NT2/D1 (cell line): ENCODE measurements around the gene SPAG5.

Source experiments
- DNase-seq: peaks from one replicate; pipeline ENCODE4 v3.0.0-alpha.2; 2011; ENCODE audit warnings: low read depth, low spot score
- H3K27me3 ChIP-seq: 2 replicates; pipeline ENCODE4 v1.6.0; 2011; ENCODE audit warnings: mild to moderate bottlenecking; ENCODE audit not compliant: insufficient read length, insufficient read depth
- H3K36me3 ChIP-seq: 2 replicates; pipeline ENCODE4 v1.6.1; 2011; ENCODE audit warnings: mild to moderate bottlenecking, low read length, mixed read lengths; ENCODE audit not compliant: insufficient read depth, insufficient read length
- H3K4me1 ChIP-seq: 2 replicates; pipeline ENCODE4 v1.5.1; 2011; ENCODE audit not compliant: insufficient read depth, insufficient read length
- H3K4me3 ChIP-seq: 2 replicates; pipeline ENCODE4 v1.5.1; 2011; ENCODE audit warnings: low read depth; ENCODE audit not compliant: insufficient read length
- H3K9ac ChIP-seq: 2 replicates; pipeline ENCODE4 v1.6.0; 2011; ENCODE audit warnings: low read depth; ENCODE audit not compliant: insufficient read length
- H3K9me3 ChIP-seq: 2 replicates; pipeline ENCODE4 v1.5.1; 2011; ENCODE audit warnings: mild to moderate bottlenecking, low read length; ENCODE audit not compliant: insufficient read depth
- SUZ12 ChIP-seq: IDR thresholded peaks from 2 replicates; pipeline ENCODE4 v1.6.1; 2011; ENCODE audit not compliant: insufficient read length, insufficient read depth; ENCODE audit errors: extremely low read depth
- YY1 ChIP-seq: IDR thresholded peaks from 2 replicates; pipeline ENCODE4 v1.6.1; 2011; ENCODE audit not compliant: insufficient read length, insufficient read depth
- ZNF274 ChIP-seq: IDR thresholded peaks from 2 replicates; pipeline ENCODE4 v1.6.1; 2011; ENCODE audit warnings: mild to moderate bottlenecking, low read depth, low read length

Gene SPAG5

DNA sequence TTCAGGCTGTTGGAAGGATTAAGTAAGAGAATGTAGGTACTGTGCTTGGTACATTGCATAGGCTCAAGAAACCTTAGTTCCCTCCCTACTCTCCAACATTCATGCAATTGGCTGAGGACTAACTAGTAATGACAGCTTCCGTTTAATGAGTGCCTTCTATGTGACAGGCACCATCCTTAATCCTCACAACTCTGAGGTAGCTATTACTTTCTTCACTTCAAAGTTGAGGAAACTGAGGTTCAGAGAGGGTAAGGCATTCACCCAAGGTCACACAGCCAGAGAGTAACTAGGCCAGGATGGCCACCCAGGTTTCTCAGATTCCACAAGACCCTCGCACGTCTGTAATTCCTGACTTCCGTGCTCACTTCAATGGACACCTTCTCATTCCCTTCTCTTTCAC, 68.6 kb downstream of the SPAG5 start:
- H3K9ac ChIP-seq = no peak overlapping the region
- no peak for DNase-seq
- no peaks in the 10 kb centered on the region for H3K27me3 ChIP-seq
- no peak overlapping the region for H3K4me3 ChIP-seq
- H3K4me1 ChIP-seq = peaks cover under 1% of the 10 kb centered on the region
- H3K36me3 ChIP-seq = no peaks in the 10 kb centered on the region
- TF ChIP-seq ZNF274 = no peak
- no peak for TF ChIP-seq SUZ12
- H3K9me3 ChIP-seq = no peaks in the 10 kb centered on the region

DNA sequence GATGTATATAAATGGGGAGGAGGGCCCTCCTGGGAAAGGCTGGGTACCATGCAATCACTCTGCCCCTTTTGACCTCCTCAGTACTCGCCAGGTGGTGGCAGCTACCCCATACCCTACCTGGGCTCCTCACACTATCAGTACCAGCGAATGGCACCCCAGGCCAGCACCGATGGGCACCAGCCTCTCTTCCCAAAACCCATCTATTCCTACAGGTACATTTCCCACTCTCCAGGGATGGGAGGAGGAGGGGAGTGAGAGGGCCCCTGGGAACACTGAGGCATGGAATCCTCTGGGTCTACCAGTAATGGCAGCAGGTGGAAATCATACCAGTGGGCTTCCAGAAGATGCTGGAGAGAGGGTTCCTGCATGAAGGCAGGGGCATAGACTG, 69.8 kb downstream of the SPAG5 start:
- no peak for DNase-seq
- H3K4me1 ChIP-seq = peaks cover 8% of the 10 kb centered on the region
- H3K4me3 ChIP-seq = no peak overlapping the region
- H3K27me3 ChIP-seq = no peaks in the 10 kb centered on the region
- H3K9me3 ChIP-seq = no peaks in the 10 kb centered on the region
- no peak overlapping the region for H3K9ac ChIP-seq
- H3K36me3 ChIP-seq = no peaks in the 10 kb centered on the region
- TF ChIP-seq YY1 = no peak
- no peak for TF ChIP-seq SUZ12
- no peak for TF ChIP-seq ZNF274

DNA sequence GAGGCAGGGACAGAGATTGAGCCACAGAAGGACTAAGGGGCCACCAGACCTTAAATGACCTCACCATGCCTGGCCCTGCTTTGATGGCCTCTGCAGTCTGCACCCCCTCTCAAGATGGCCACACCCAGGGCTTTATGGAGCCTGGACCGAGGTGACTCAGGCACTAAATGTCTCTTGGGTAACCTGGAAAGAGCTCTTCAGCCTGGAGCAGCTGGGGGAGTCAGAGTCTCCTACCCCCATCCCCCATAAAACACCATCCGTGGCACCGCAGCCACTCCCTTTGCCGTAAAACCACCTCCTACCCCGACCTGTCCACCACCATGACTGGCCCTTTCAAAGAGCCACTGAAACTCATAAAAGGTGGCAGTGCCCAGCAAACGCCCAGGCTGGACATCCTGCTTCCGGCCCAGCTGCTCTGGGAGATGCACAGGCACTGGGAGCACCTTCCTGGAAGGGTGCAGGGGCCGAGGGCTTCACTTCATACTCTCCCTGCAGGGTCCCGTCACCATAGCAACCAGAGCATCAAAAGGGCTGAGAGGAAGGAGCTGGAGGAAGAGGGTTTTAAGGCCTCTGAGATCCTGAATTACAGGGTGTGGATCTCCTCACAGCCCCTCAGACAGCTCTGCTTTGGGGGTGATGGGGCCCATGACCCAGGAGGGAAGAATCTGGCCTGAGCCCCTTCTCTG, 70.4 kb downstream of the SPAG5 start:
- no peak for DNase-seq
- Histone ChIP-seq H3K4me3 (no peak overlapping the region), H3K36me3 (no peaks in the 10 kb centered on the region), H3K4me1 (peaks cover 10% of the 10 kb centered on the region), H3K27me3 (no peaks in the 10 kb centered on the region), H3K9ac (no peak overlapping the region), H3K9me3 (no peaks in the 10 kb centered on the region)
- TF ChIP-seq SUZ12 (no peak), YY1 (no peak), ZNF274 (no peak)

DNA sequence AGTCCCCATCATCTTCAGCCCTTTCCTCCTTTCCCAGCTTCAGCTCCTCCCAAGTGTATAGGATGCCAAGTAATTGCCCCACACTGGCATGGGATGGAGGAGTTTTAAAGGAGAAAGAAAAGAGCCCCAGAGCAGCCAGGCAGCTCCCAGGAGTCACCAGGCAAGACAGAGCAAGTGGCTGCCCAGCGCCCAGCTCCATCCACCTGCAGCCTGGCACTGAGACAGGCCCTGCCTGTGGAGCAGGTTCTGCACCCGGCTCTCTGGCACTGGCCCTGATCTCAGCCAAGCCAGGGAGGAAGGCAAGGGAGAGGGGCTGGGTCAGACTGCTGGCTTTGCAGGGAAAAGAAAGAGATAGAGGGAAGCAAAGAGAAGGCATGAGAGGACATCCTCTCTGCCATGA, 71.0 kb downstream of the SPAG5 start:
- no peak for TF ChIP-seq YY1
- no peak for TF ChIP-seq ZNF274
- TF ChIP-seq SUZ12 = no peak
- H3K27me3 ChIP-seq = no peaks in the 10 kb centered on the region
- no peak overlapping the region for H3K9ac ChIP-seq
- no peaks in the 10 kb centered on the region for H3K36me3 ChIP-seq
- peaks cover 10% of the 10 kb centered on the region for H3K4me1 ChIP-seq
- no peaks in the 10 kb centered on the region for H3K9me3 ChIP-seq
- H3K4me3 ChIP-seq = no peak overlapping the region
- DNase-seq = no peak
